HG03520 (cell line): ENCODE measurements around the gene HS6ST1.

Experiments used
- ATAC-seq: cut with Tn5 transposase; IDR thresholded peaks from one replicate; pipeline ENCODE4 v1.9.1; 2021; ENCODE audit warnings: mild to moderate bottlenecking, moderate library complexity; ENCODE audit not compliant: unreplicated experiment

HS6ST1 gene

GRCh38 chr2:128284037-128284441 lies 34.6 kb downstream of the HS6ST1 start:
- no peak for ATAC-seq

GRCh38 chr2:128282976-128283810 lies 35.5 kb downstream of the HS6ST1 start:
- no peak for ATAC-seq

- ATAC-seq = no peak
These were observed 36.3 kb downstream of the HS6ST1 start for GRCh38 chr2:128282246-128282975.

GRCh38 chr2:128281852-128282245 lies 36.8 kb downstream of the HS6ST1 start:
- no peak for ATAC-seq

GRCh38 chr2:128280901-128281321 lies 37.8 kb downstream of the HS6ST1 start:
- ATAC-seq = no peak

GRCh38 chr2:128280158-128280871 lies 38.4 kb downstream of the HS6ST1 start:
- ATAC-seq = no peak

GRCh38 chr2:128279786-128280157 lies 38.9 kb downstream of the HS6ST1 start:
- ATAC-seq = no peak

GRCh38 chr2:128279009-128279408 lies 39.7 kb downstream of the HS6ST1 start:
- ATAC-seq = no peak

- no peak for ATAC-seq
These were observed 40.5 kb downstream of the HS6ST1 start for GRCh38 chr2:128277961-128278681.

- no peak for ATAC-seq
These were observed 41.6 kb downstream of the HS6ST1 start for GRCh38 chr2:128276878-128277675.

GRCh38 chr2:128275498-128276045 lies 43.1 kb downstream of the HS6ST1 start:
- no peak for ATAC-seq

- ATAC-seq = no peak
These were observed 44.5 kb downstream of the HS6ST1 start for GRCh38 chr2:128274218-128274617.

GRCh38 chr2:128273469-128274081 lies 45.1 kb downstream of the HS6ST1 start:
- no peak for ATAC-seq

- ATAC-seq = no peak
These were observed 45.8 kb downstream of the HS6ST1 start for GRCh38 chr2:128272601-128273468.

- ATAC-seq = no peak
These were observed 46.6 kb downstream of the HS6ST1 start for GRCh38 chr2:128271911-128272600.

- ATAC-seq = no peak
These were observed 47.1 kb downstream of the HS6ST1 start for GRCh38 chr2:128271597-128271910.

- no peak for ATAC-seq
These were observed 47.7 kb downstream of the HS6ST1 start for GRCh38 chr2:128270672-128271596.
